Measurements from ENCODE around the gene CHCT1. TPM values are rescaled to one million over a fixed set of nuclear protein-coding genes. Genes with fewer than 3 reads are reported as not detected.

Gene CHCT1
- polyA plus RNA-seq, 1 donor (not counting 4 experiments of a cell fraction or from before 2014, with no cell fraction given), result not detected

DNA sequence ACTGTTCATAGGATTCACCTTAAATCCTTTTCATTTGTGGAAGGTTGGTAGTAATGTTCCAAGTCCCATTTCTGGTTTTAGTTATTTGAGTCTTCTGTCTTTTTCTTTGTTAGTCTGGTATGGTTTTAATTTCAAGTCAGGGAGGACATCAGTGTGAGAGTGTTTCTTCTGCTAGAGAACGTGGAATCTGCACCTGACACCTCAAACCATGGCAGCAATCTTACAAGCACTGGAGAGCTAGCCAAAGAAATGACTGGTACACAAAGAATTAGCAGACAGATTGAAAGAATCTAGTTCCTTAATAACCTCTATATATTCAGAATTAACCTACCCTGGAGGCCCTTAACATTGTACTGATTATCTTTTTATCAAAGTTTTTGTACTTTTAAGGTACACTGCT is 50.2 kb downstream of the CHCT1 start:
- Histone ChIP-seq H3K9ac (ENCODE audit: control insufficient read depth, extremely low read depth, insufficient read depth, low read length) (no peak overlapping the region), H3K4me1 (ENCODE audit: control insufficient read depth, extremely low read depth, insufficient read depth, low read length) (peaks cover 8% of the 10 kb centered on the region), H4K20me1 (ENCODE audit: control insufficient read depth, extremely low read depth, insufficient read depth, low read length) (no peaks in the 10 kb centered on the region), H2AFZ (ENCODE audit: control insufficient read depth, low read length) (no peak overlapping the region), H3K79me2 (ENCODE audit: control insufficient read depth, insufficient read depth, low read length) (no peaks in the 10 kb centered on the region), H3K9me3 (ENCODE audit: control insufficient read depth, low read depth, low read length) (no peaks in the 10 kb centered on the region), H3K27me3 (ENCODE audit: control insufficient read depth, extremely low read depth, insufficient read depth, low read length) (no peaks in the 10 kb centered on the region), H3K4me3 (ENCODE audit: control insufficient read depth in 2 of 3, extremely low read depth in 1 of 3, insufficient read depth in 2 of 3, low read depth in 1 of 3, low read length in 3 of 3) (no peak overlapping the region), H3K36me3 (ENCODE audit: control insufficient read depth in 2 of 2, extremely low read depth in 1 of 2, insufficient read depth in 2 of 2, low read length in 2 of 2) (peaks cover 0 to 3% of the 10 kb centered on the region in 2 experiments), H3K9me1 (ENCODE audit: control insufficient read depth, extremely low read depth, insufficient read depth, low read length) (no peaks in the 10 kb centered on the region), H3K27ac (ENCODE audit: control insufficient read depth, insufficient read depth, low read length) (no peak overlapping the region), H3K4me2 (ENCODE audit: control insufficient read depth, extremely low read depth, insufficient read depth, low read depth, low read length) (no peak overlapping the region)
- TF ChIP-seq, protein P1, sequence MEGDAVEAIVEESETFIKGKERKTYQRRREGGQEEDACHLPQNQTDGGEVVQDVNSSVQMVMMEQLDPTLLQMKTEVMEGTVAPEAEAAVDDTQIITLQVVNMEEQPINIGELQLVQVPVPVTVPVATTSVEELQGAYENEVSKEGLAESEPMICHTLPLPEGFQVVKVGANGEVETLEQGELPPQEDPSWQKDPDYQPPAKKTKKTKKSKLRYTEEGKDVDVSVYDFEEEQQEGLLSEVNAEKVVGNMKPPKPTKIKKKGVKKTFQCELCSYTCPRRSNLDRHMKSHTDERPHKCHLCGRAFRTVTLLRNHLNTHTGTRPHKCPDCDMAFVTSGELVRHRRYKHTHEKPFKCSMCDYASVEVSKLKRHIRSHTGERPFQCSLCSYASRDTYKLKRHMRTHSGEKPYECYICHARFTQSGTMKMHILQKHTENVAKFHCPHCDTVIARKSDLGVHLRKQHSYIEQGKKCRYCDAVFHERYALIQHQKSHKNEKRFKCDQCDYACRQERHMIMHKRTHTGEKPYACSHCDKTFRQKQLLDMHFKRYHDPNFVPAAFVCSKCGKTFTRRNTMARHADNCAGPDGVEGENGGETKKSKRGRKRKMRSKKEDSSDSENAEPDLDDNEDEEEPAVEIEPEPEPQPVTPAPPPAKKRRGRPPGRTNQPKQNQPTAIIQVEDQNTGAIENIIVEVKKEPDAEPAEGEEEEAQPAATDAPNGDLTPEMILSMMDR (optimal IDR thresholded peaks at IDR 0.05 in 1 of 3, IDR thresholded peaks at IDR 0.05 in 1 of 3, conservative IDR thresholded peaks at IDR 0.05 in 1 of 3; ENCODE audit: extremely low read depth in 1 of 3, insufficient read depth in 2 of 3, low read length in 3 of 3), result no peak
- TF ChIP-seq EZH2 (IDR thresholded peaks at IDR 0.05; ENCODE audit: low read length), result no peak
- dilution Hi-C loops (cut with MboI; ENCODE audit: extremely low pct_ligation_motif_present, low sequenced_read_pairs), result no loop called here
- no peak for DNase-seq (ENCODE audit: low read depth, low spot score)
- no peak for FAIRE-seq

DNA sequence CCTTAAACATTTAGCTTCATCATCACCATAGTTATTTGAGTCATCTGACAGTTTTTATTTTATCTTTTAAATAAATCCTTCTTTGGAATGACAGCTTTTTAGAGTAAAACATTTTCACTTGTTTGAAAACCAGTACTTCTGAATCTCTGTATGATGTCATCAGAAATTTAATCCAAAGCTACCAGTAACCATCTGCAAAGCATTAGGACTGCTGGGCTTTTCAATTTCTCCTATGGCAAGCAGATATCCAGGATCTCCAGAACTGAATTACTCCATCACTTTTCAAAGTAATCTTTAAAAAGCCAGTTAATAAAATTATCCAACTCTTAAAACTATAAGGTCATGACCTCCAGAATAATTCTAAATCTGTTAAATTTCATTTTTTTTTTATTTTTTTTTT is 51.5 kb downstream of the CHCT1 start:
- Histone ChIP-seq H3K4me3 (ENCODE audit: control insufficient read depth in 2 of 3, extremely low read depth in 1 of 3, insufficient read depth in 2 of 3, low read depth in 1 of 3, low read length in 3 of 3) (no peak overlapping the region), H3K36me3 (ENCODE audit: control insufficient read depth in 2 of 2, extremely low read depth in 1 of 2, insufficient read depth in 2 of 2, low read length in 2 of 2) (no peaks in the 10 kb centered on the region), H3K4me2 (ENCODE audit: control insufficient read depth, extremely low read depth, insufficient read depth, low read depth, low read length) (no peak overlapping the region), H2AFZ (ENCODE audit: control insufficient read depth, low read length) (no peak overlapping the region), H3K27me3 (ENCODE audit: control insufficient read depth, extremely low read depth, insufficient read depth, low read length) (no peaks in the 10 kb centered on the region), H3K9me3 (ENCODE audit: control insufficient read depth, low read depth, low read length) (no peaks in the 10 kb centered on the region), H3K79me2 (ENCODE audit: control insufficient read depth, insufficient read depth, low read length) (no peaks in the 10 kb centered on the region), H3K9ac (ENCODE audit: control insufficient read depth, extremely low read depth, insufficient read depth, low read length) (no peak overlapping the region), H4K20me1 (ENCODE audit: control insufficient read depth, extremely low read depth, insufficient read depth, low read length) (no peaks in the 10 kb centered on the region), H3K27ac (ENCODE audit: control insufficient read depth, insufficient read depth, low read length) (no peak overlapping the region), H3K9me1 (ENCODE audit: control insufficient read depth, extremely low read depth, insufficient read depth, low read length) (no peaks in the 10 kb centered on the region), H3K4me1 (ENCODE audit: control insufficient read depth, extremely low read depth, insufficient read depth, low read length) (peaks cover 8% of the 10 kb centered on the region)
- FAIRE-seq, result no peak
- no peak for TF ChIP-seq EZH2 (IDR thresholded peaks at IDR 0.05; ENCODE audit: low read length)
- TF ChIP-seq, protein P1 (optimal IDR thresholded peaks at IDR 0.05 in 1 of 3, IDR thresholded peaks at IDR 0.05 in 1 of 3, conservative IDR thresholded peaks at IDR 0.05 in 1 of 3; ENCODE audit: extremely low read depth in 1 of 3, insufficient read depth in 2 of 3, low read length in 3 of 3), result no peak
- DNase-seq (ENCODE audit: low read depth, low spot score), result no peak
- dilution Hi-C loops (cut with MboI; ENCODE audit: extremely low pct_ligation_motif_present, low sequenced_read_pairs), result no loop called here

Other genes with a start within 250 kb of the CHCT1 start
- 25.6 to 37.6 TPM (median 33.0 TPM) in 3 replicates for gene USP32, start 30.4 kb upstream of the CHCT1 start, polyA plus RNA-seq
- gene APPBP2, start 103.8 kb downstream of the CHCT1 start, polyA plus RNA-seq, result 11.5 to 21.1 TPM (median 13.8 TPM) in 3 replicates
- gene PPM1D, start 177.7 kb downstream of the CHCT1 start, polyA plus RNA-seq, result 2.3 to 2.9 TPM (median 2.6 TPM) in 3 replicates

All from keratinocyte (primary cell).